ENCODE measurements around the gene SGSM1.

Gene SGSM1

DNA sequence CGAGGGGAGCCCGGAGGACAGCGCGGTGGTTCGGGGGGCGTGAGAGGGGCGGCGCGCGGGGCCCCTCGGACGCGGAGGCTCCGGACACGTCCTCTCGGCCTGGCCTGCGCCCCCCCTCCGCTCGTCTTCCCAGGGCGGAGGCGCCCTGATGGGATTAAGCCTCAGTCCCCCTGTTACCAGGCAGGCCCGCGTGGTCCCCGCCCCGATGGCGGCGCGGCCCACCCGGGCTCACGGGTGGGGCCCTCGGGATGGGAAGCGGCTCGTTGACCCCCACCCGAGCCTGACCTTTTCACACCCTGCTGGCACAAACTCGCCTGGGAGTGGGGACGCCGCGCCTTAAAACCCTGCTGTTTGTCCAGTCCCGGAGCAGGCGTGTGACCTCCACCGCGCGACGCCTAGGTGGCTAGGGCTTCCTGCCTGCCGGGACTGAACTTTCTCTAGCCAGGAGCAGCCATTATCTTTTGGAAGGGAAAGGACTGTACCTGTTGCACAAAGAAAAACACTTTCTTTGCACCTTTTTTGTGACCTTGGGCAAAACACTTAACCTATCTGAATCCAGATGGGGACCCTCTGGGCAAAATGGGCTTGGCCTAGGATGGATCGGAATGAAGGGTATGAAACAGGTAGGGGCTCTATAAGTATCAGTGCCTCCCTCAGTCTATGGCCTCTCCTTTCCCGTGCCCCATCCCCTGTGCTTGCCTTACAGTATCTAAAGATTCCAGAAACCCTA is 147.5 kb downstream of the SGSM1 start:
- no peak for DNase-seq

- DNase-seq, result no peak
These were observed 148.1 kb downstream of the SGSM1 start for GRCh38 chr22:24954114-24954463.

DNA sequence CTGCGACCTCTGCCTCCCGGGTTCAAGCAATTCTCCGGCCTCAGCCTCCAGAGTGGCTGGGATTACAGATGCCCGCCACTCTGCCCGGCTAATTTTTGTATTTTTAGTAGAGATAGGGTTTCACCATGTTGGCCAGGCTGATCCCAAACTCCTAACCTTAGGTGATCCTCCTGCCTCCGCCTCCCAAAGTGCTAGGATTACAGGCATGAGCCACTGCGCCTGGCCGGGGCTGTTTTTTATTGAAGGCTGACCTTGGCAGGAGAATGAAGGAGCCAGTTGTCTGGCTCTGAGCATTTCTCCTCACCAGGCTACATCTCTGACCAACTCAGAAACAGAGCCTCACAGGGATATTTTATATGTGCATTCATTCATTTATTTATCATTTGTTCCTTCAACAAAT is 148.8 kb downstream of the SGSM1 start:
- no peak for DNase-seq

DNA sequence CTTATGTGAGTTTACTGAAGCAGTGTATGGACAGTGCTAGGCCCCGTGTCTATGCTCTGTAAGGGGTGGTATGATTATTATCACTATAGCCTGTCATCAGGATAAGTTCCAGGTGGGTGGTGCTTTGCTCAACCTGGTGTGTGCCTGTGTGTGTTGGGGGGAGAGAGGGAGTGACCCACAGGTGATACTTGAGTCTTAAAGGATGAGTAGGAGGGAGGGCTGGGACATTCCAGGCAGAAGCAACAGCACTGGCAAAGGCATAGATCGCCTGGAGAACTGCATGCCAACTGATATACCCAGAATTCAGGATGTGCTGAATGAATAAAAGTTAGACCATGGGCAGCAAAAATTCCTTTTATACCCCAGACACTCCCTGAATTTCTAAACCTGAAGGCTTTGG is 151.0 kb downstream of the SGSM1 start:
- no peak for DNase-seq

GRCh38 chr22:24961217-24961844 is 155.3 kb downstream of the SGSM1 start:
- DNase-seq, result no peak

GRCh38 chr22:24962094-24962493 is 156.1 kb downstream of the SGSM1 start:
- no peak for DNase-seq

DNA sequence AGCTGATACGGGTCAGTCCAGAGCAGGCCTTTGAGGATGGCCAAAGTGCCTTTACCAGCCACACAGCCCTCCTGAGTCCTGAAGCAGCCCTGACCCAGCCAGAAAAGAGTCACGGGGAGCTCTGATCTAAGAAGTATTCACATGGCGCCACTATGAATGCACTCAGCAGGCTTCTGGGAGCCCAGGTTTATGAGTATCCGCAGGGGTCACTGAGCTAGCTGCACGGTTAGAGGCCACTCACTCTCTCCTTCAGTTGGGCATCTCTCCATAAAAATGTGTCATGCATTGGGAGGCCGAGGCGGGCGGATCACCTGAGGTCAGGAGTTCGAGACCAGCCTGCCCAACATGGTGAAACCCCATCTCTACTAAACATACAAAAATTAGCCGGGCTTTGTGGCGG is 156.8 kb downstream of the SGSM1 start:
- DNase-seq, result no peak

DNA sequence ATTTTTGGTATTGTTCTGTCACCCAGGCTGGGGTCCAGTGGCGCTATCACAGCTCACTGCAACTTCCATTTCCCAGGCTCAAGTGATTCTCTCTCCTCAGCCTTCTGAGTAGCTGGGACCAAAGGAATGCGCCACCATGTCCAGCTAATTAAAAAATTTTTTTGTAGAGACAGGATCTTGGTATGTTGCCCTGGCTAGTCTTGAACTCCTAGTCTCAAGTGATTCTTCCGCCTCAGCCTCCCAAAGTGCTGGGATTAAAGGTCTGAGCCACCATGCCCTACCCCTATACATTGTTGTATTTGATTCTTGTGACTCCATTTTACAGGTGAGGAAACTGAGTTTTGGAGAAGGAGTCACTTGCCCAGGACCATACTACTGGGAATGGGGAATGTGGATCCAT is 158.4 kb downstream of the SGSM1 start:
- DNase-seq, result no peak

DNA sequence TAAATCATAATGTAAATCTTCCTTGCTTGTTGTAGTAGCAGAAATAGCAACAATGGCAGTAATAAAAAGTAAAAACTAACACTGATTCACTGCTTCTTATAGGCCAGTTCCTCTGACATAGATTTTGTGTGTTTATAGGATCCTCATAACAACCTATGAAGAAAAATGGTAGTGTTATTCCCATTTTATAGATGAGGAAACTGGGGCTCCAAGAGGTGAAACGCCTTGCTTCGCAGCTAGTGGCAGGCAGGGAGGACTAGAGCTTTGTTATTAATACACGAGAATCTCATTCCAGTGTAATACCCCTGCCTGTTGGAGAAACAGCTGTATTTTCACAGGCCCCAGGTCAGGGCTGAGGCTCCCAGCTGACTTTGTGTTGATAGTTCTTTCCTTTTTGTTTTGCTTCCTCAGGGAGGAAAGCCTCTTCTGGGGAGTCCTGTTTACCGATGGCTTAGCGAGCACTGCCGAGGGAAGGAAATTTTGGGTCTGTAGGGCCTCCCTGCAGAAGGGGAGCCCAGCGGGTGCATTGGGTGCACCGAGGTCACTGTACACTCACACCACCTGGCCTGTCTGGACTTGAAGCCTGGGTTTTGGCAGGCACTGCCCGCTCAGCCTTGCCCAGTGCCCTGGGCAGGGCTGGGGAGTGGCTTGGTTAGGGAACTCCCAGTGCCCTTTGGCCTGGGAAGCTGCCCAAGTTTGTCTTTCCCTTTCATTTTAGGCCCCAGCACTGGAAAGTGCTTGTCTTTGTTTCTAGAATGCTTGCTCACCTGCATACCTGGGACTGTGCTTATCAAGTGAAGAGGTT is 160.0 kb downstream of the SGSM1 start:
- no peak for DNase-seq

GRCh38 chr22:24968066-24968561 is 162.1 kb downstream of the SGSM1 start:
- no peak for DNase-seq

DNA sequence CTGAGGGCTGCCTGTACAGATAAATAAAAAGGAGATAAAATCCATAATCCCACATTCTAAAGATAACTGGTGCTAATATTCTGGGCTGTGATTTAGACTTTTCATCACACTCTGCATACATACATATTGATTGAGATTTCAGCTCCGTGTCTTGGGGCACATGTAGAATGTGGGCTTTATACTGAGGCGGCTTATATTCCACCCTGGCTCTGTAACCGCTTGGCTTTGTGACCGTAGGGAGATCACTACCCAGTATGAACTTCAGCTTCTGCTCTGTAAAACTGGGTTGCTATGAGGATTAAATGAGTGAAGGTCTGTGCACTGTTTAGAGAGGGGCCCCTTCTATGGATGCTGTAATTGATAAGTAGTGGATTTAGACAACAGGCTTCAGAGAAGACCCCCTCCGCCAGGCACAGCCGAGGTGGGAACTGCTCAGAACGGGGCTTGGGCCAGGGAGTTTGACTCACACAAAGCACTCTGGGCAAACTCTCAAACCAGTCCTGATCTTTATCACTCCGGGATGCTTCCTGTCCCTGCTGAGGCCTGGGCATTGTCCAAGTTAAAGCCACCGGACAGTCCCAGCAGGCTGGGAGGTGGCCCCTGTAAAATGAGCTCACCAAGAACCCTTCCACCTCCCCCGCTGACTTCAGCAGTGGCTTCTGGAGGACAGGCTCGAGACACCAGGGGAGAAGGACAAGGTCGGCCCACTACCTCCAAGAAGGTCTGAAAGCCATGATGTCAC is 163.7 kb downstream of the SGSM1 start:
- no peak for DNase-seq

- no peak for DNase-seq
These were observed 166.4 kb downstream of the SGSM1 start for GRCh38 chr22:24972369-24972768.

GRCh38 chr22:24973872-24974271 is 167.9 kb downstream of the SGSM1 start:
- no peak for DNase-seq

DNA sequence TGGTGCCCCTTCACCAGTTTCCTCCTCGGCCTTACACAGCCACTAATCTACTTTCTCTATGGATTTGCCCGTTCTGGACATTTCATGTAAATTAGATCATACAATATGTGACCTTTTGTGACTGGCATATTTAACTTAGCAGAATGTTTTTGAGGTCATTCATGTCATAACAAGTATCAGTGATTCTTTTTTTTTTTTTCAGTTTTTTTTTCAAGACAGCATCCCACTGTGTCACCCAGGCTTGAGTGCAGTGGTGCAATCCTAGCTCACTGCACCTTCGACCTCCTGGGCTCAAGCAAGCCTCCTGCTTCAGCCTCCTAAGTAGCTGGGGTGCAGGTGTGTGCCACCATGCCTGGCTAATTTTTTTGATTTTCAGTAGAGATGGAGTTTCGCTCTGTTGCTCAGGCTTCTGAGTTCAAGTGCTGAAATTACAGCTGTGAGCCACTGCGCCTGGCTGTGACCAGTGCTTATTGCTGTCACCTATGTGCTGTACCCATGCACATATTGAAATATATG is 169.2 kb downstream of the SGSM1 start:
- no peak for DNase-seq

- no peak for DNase-seq
These were observed 169.9 kb downstream of the SGSM1 start for GRCh38 chr22:24975813-24976341.

DNA sequence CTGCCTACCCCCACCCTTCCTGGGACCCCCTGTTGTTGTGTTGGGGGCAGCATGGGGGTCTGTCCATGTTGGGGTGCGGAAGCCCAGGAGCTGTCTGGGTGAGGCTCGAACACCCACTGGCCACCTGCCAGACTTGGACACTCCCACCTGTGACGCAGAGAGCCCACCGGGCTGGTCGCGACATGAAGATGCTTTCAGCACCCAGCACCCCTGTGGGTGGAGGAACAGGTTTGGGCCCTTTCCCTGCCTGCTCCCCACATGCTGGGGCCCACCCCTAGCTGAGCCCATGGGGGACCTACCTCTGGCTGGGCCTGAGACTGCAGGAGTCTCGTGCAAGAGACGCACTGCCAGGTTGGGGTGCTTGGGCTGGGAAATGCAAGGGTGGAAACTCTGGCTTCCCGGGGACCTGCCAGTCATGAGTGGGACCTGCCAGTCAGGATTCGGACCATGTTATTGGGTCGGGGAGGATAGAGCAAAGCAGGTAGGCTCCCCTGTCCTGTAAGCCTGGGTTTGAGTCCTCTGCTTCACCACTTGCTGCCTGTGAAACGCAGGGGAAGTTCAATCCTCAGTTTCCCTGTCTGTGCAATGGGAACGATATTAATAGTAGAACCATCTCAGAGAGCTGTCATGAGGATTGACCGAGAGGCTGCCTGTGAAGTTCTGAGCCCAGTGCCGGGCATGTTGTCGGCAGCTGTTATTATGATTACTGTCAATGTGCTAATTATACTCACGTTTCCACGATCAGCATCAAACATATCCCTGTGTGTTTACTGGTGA is 170.6 kb downstream of the SGSM1 start:
- no peak for DNase-seq

All from right forelimb (tissue), 1 donor.